HCT116 (cell line): Measurements from ENCODE around the gene NOTCH1. TPM values are rescaled to one million over a fixed set of nuclear protein-coding genes. Genes with fewer than 3 reads are reported as not detected.

Experiments
- ATAC-seq: fragments of 200-7000 bp; cut with Tn5 transposase; 2 replicates; pipeline ENCODE4 v1.9.1; 2020; ENCODE audit warnings: mild to moderate bottlenecking, moderate library complexity
- BruUV-seq: library from RNA; stranded (reverse); fragments of 400-500 nt; replicated peaks from 2 replicates; lab custom pipeline; 2021; lab: Mats Ljungman, UMichigan
- CTCF ChIA-PET: fragments of 300-600 bp; sonication (Branson Sonifier 250); formaldehyde crosslinking; loops from one replicate; lab custom pipeline; 2021; ENCODE audit warnings: antibody characterized with exemption; lab: Charles Lee
- POLR2A ChIA-PET: fragments of 300-600, 350-600 bp; sonication (Branson Sonifier 250); formaldehyde crosslinking; loops from one replicate; lab custom pipeline; 2021; ENCODE audit warnings: antibody characterized with exemption; lab: Charles Lee
- RAD21 ChIA-PET, 2 experiments: fragments of 300-600 bp; sonication (Branson Sonifier 250); formaldehyde crosslinking; loops; one replicate each; lab custom pipeline; 2023; ENCODE audit warnings: low total read pairs in 2 of 2; ENCODE audit not compliant: uncharacterized antibody in 2 of 2, unreplicated experiment in 2 of 2, low non-redundant PET in 1 of 2; lab: Charles Lee
- DNase-seq: peaks from one replicate; pipeline ENCODE4 v3.0.0-alpha.2; 2010; ENCODE audit warnings: low read depth, low spot score
- H2AFZ ChIP-seq: fragments of 200-600 bp; shearing (Covaris generic), sonication (generic); 2 replicates; pipeline ENCODE4 v1.6.1; 2017; ENCODE audit warnings: low read depth, mixed run types, mixed read lengths, antibody characterized with exemption, low read length; ENCODE audit not compliant: poor library complexity, severe bottlenecking
- H3K27ac ChIP-seq: 2 replicates; pipeline ENCODE4 v1.5.1; 2012; ENCODE audit warnings: low read depth, low read length
- H3K27me3 ChIP-seq: fragments of 200-600 bp; sonication (generic); 2 replicates; pipeline ENCODE4 v1.6.1; 2016; ENCODE audit warnings: mixed run types, low read length, mixed read lengths; ENCODE audit not compliant: insufficient read depth
- H3K36me3 ChIP-seq, 2 experiments: fragments of 200-500 bp in 1 of 2; fragments of 200-600 bp in 1 of 2; sonication (Bioruptor generic) in 1 of 2; sonication (generic) in 1 of 2; 2 replicates each; pipeline versions ENCODE4 v1.5.1 to v1.6.1; 2014 to 2016; ENCODE audit warnings: low read length in 2 of 2, inconsistent platforms in 1 of 2, mixed read lengths in 1 of 2, mixed run types in 1 of 2; ENCODE audit not compliant: insufficient read depth in 2 of 2, control insufficient read depth in 1 of 2
- H3K4me1 ChIP-seq, 2 experiments: fragments of 200-600 bp in 1 of 2; sonication (generic) in 1 of 2; 2 replicates each; pipeline versions ENCODE4 v1.5.1 to v1.6.1; 2012 to 2017; ENCODE audit warnings: low read length in 2 of 2, inconsistent platforms in 1 of 2, mild to moderate bottlenecking in 1 of 2, mixed read lengths in 1 of 2, mixed run types in 1 of 2, moderate library complexity in 1 of 2; ENCODE audit not compliant: insufficient read depth in 2 of 2, control insufficient read depth in 1 of 2
- H3K4me2 ChIP-seq: fragments of 200-600 bp; sonication (generic); 2 replicates; pipeline ENCODE4 v1.6.1; 2017; ENCODE audit warnings: mixed run types, low read length, mixed read lengths
- H3K4me3 ChIP-seq, 2 experiments: fragments of 200-600 bp in 1 of 2; sonication (generic) in 1 of 2; replicated peaks in 1 of 2; 2 replicates each; pipeline ENCODE4 v1.5.1; 2011 to 2016; ENCODE audit warnings: low read length in 2 of 2, control low read depth in 1 of 2, low read depth in 1 of 2, mild to moderate bottlenecking in 1 of 2, mixed read lengths in 1 of 2, mixed run types in 1 of 2
- H3K79me2 ChIP-seq: fragments of 200-600 bp; sonication (generic); 2 replicates; pipeline ENCODE4 v1.6.1; 2017; ENCODE audit warnings: mild to moderate bottlenecking, mixed run types, low read length, moderate library complexity, mixed read lengths; ENCODE audit not compliant: insufficient read depth
- H3K9ac ChIP-seq: fragments of 200-600 bp; sonication (generic); 2 replicates; pipeline ENCODE4 v1.6.1; 2016; ENCODE audit warnings: low read length, mixed read lengths
- H3K9me2 ChIP-seq: fragments of 200-600 bp; sonication (generic), shearing (Covaris generic); 2 replicates; pipeline ENCODE4 v1.6.1; 2017; ENCODE audit warnings: mixed run types, mild to moderate bottlenecking, moderate library complexity; ENCODE audit not compliant: insufficient read depth
- H3K9me3 ChIP-seq, 2 experiments: fragments of 200-500 bp in 1 of 2; fragments of 200-600 bp in 1 of 2; sonication (Bioruptor generic) in 1 of 2; sonication (generic) in 1 of 2; 2 replicates each; pipeline ENCODE4 v1.6.1; 2014 to 2017; ENCODE audit warnings: low read length in 2 of 2, mixed read lengths in 2 of 2, inconsistent platforms in 1 of 2, low read depth in 1 of 2, mild to moderate bottlenecking in 1 of 2, mixed run types in 1 of 2, moderate library complexity in 1 of 2; ENCODE audit not compliant: control insufficient read depth in 1 of 2, insufficient read depth in 1 of 2
- H4K20me1 ChIP-seq: fragments of 200-600 bp; sonication (generic), shearing (Covaris generic); 2 replicates; pipeline ENCODE4 v1.6.1; 2017; ENCODE audit warnings: mixed run types, mild to moderate bottlenecking, moderate library complexity; ENCODE audit not compliant: insufficient read depth
- EZH2phosphoT487 ChIP-seq: fragments of 200-600 bp; IDR thresholded peaks from 2 replicates; pipeline ENCODE4 v1.6.1; 2018; ENCODE audit warnings: antibody characterized with exemption, borderline replicate concordance
- FOSL1 ChIP-seq: IDR thresholded peaks from 2 replicates; pipeline ENCODE4 v1.6.1; 2012; ENCODE audit warnings: low read depth
- SP1 ChIP-seq: IDR thresholded peaks from 2 replicates; pipeline ENCODE4 v1.6.1; 2012; ENCODE audit warnings: low read depth
- TCF7L2 ChIP-seq: IDR thresholded peaks from 2 replicates; pipeline ENCODE4 v1.7.0; 2011; ENCODE audit warnings: borderline replicate concordance, inconsistent platforms; ENCODE audit not compliant: insufficient read depth, insufficient read length; ENCODE audit errors: extremely low read depth
- YY1 ChIP-seq: IDR thresholded peaks from 2 replicates; pipeline ENCODE4 v1.6.1; 2011; ENCODE audit warnings: low read length, low read depth, moderate library complexity, mild to moderate bottlenecking; ENCODE audit not compliant: insufficient replicate concordance; ENCODE audit errors: extremely low read depth
- ZFX ChIP-seq: fragments of 450-650 bp; IDR thresholded peaks from 2 replicates; pipeline ENCODE4 v1.6.1; 2017
- ZNF274 ChIP-seq: fragments of 200-500 bp; sonication (Bioruptor generic); IDR thresholded peaks from 2 replicates; pipeline ENCODE4 v1.6.1; 2014; ENCODE audit warnings: mild to moderate bottlenecking, low read depth, low read length, inconsistent platforms
- intact Hi-C: fragments of 100-400 bp; cut with micrococcal nuclease; formaldehyde crosslinking; loops from 2 replicates; pipeline ENCODE4 v1.10.0; 2022
- total RNA-seq: library from RNA; stranded (reverse); gene quantifications from one replicate; pipeline ENCODE4 v1.2.1, GENCODE V29; 2021; ENCODE audit not compliant: unreplicated experiment
- TF ChIP-seq, protein P1 (sequence below): IDR thresholded peaks from 2 replicates; pipeline ENCODE4 v1.6.1; 2012
- TF ChIP-seq, protein P2 (sequence below): IDR thresholded peaks from 2 replicates; pipeline ENCODE4 v1.6.1; 2011; ENCODE audit warnings: mild to moderate bottlenecking, low read length, moderate library complexity; ENCODE audit not compliant: insufficient replicate concordance; ENCODE audit errors: extremely low read depth
- TF ChIP-seq, protein P3 (sequence below): IDR thresholded peaks from 2 replicates; pipeline ENCODE4 v1.6.1; 2012; ENCODE audit warnings: low read depth
- TF ChIP-seq, protein P4 (sequence below), 3 experiments: fragments of 200-600 bp in 1 of 3; sonication (generic) in 1 of 3; IDR thresholded peaks in 2 of 3; conservative IDR thresholded peaks in 1 of 3; 2 replicates each; pipeline ENCODE4 v1.5.1; 2012 to 2017; ENCODE audit warnings: low read depth in 2 of 3, low read length in 2 of 3, antibody characterized with exemption in 1 of 3, borderline replicate concordance in 1 of 3, control low read depth in 1 of 3, mild to moderate bottlenecking in 1 of 3, mixed read lengths in 1 of 3, mixed run types in 1 of 3, moderate library complexity in 1 of 3; ENCODE audit not compliant: insufficient read depth in 1 of 3

NOTCH1 gene
- total RNA-seq, 1 experiment from 2014 or later, result 36.2 TPM

GRCh38 chr9:136464241-136464640, 81.6 kb downstream of the NOTCH1 start:
- Histone ChIP-seq H3K27me3 (no peaks in the 10 kb centered on the region), H3K9me2 (no peaks in the 10 kb centered on the region), H3K27ac (no peak overlapping the region), H2AFZ (no peak overlapping the region), H3K9me3 (no peaks in the 10 kb centered on the region), H3K36me3 (peaks cover 60 to 74% of the 10 kb centered on the region in 2 experiments), H3K4me3 (no peak overlapping the region), H3K4me1 (no peaks in the 10 kb centered on the region), H3K79me2 (peaks cover 21% of the 10 kb centered on the region), H3K9ac (no peak overlapping the region), H4K20me1 (no peaks in the 10 kb centered on the region; the same call in 1 of the 2 replicates), H3K4me2 (no peak overlapping the region)
- no peak for ATAC-seq
- POLR2A ChIA-PET, result no interaction called here
- TF ChIP-seq TCF7L2 (no peak), EZH2phosphoT487 (no peak)
- TF ChIP-seq, protein P1, sequence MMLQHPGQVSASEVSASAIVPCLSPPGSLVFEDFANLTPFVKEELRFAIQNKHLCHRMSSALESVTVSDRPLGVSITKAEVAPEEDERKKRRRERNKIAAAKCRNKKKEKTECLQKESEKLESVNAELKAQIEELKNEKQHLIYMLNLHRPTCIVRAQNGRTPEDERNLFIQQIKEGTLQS, result no peak
- DNase-seq, result no peak
- intact Hi-C loops, result no loop called here
- BruUV-seq, result no TSS peak
- CTCF ChIA-PET, result no interaction called here
- RAD21 ChIA-PET, result no interaction called here

GRCh38 chr9:136463578-136463977, 82.3 kb downstream of the NOTCH1 start:
- Histone ChIP-seq H3K27ac (no peak overlapping the region), H3K4me2 (no peak overlapping the region), H3K9ac (no peak overlapping the region), H3K79me2 (peaks cover 16% of the 10 kb centered on the region; the same call in 1 of the 2 replicates), H3K9me2 (no peaks in the 10 kb centered on the region), H3K36me3 (peaks cover 62 to 79% of the 10 kb centered on the region in 2 experiments), H3K4me1 (no peaks in the 10 kb centered on the region), H4K20me1 (no peaks in the 10 kb centered on the region; the same call in 1 of the 2 replicates), H3K4me3 (no peak overlapping the region), H3K9me3 (no peaks in the 10 kb centered on the region), H2AFZ (no peak overlapping the region), H3K27me3 (no peaks in the 10 kb centered on the region)
- BruUV-seq, result no TSS peak
- intact Hi-C loops, result no loop called here
- CTCF ChIA-PET, result no interaction called here
- ATAC-seq, result no peak
- RAD21 ChIA-PET, result no interaction called here
- no peak for DNase-seq
- POLR2A ChIA-PET, result no interaction called here
- TF ChIP-seq, protein P2, sequence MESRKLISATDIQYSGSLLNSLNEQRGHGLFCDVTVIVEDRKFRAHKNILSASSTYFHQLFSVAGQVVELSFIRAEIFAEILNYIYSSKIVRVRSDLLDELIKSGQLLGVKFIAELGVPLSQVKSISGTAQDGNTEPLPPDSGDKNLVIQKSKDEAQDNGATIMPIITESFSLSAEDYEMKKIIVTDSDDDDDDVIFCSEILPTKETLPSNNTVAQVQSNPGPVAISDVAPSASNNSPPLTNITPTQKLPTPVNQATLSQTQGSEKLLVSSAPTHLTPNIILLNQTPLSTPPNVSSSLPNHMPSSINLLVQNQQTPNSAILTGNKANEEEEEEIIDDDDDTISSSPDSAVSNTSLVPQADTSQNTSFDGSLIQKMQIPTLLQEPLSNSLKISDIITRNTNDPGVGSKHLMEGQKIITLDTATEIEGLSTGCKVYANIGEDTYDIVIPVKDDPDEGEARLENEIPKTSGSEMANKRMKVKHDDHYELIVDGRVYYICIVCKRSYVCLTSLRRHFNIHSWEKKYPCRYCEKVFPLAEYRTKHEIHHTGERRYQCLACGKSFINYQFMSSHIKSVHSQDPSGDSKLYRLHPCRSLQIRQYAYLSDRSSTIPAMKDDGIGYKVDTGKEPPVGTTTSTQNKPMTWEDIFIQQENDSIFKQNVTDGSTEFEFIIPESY, result no peak
- TF ChIP-seq, protein P3, sequence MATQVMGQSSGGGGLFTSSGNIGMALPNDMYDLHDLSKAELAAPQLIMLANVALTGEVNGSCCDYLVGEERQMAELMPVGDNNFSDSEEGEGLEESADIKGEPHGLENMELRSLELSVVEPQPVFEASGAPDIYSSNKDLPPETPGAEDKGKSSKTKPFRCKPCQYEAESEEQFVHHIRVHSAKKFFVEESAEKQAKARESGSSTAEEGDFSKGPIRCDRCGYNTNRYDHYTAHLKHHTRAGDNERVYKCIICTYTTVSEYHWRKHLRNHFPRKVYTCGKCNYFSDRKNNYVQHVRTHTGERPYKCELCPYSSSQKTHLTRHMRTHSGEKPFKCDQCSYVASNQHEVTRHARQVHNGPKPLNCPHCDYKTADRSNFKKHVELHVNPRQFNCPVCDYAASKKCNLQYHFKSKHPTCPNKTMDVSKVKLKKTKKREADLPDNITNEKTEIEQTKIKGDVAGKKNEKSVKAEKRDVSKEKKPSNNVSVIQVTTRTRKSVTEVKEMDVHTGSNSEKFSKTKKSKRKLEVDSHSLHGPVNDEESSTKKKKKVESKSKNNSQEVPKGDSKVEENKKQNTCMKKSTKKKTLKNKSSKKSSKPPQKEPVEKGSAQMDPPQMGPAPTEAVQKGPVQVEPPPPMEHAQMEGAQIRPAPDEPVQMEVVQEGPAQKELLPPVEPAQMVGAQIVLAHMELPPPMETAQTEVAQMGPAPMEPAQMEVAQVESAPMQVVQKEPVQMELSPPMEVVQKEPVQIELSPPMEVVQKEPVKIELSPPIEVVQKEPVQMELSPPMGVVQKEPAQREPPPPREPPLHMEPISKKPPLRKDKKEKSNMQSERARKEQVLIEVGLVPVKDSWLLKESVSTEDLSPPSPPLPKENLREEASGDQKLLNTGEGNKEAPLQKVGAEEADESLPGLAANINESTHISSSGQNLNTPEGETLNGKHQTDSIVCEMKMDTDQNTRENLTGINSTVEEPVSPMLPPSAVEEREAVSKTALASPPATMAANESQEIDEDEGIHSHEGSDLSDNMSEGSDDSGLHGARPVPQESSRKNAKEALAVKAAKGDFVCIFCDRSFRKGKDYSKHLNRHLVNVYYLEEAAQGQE, result no peak
- TF ChIP-seq SP1 (no peak), EZH2phosphoT487 (no peak), ZNF274 (no peak), ZFX (no peak), FOSL1 (no peak), YY1 (no peak)
- TF ChIP-seq, protein P4, sequence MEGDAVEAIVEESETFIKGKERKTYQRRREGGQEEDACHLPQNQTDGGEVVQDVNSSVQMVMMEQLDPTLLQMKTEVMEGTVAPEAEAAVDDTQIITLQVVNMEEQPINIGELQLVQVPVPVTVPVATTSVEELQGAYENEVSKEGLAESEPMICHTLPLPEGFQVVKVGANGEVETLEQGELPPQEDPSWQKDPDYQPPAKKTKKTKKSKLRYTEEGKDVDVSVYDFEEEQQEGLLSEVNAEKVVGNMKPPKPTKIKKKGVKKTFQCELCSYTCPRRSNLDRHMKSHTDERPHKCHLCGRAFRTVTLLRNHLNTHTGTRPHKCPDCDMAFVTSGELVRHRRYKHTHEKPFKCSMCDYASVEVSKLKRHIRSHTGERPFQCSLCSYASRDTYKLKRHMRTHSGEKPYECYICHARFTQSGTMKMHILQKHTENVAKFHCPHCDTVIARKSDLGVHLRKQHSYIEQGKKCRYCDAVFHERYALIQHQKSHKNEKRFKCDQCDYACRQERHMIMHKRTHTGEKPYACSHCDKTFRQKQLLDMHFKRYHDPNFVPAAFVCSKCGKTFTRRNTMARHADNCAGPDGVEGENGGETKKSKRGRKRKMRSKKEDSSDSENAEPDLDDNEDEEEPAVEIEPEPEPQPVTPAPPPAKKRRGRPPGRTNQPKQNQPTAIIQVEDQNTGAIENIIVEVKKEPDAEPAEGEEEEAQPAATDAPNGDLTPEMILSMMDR (IDR thresholded peaks at IDR 0.05 in 2 of 3, conservative IDR thresholded peaks at IDR 0.05 in 1 of 3; ENCODE audit: borderline replicate concordance in 1 of 3, insufficient read depth in 1 of 3, low read depth in 2 of 3, low read length in 2 of 3), result no peak
